OCI-LY1 (cell line): ENCODE measurements around the gene PPARD.

Source experiments
- H2AFZ ChIP-seq: fragments of 200-600 bp; sonication (generic), shearing (Covaris generic); 2 replicates; pipeline ENCODE4 v1.6.0; 2014; ENCODE audit warnings: antibody characterized with exemption, mild to moderate bottlenecking, low read length
- H3F3A ChIP-seq: fragments of 200-600 bp; sonication (generic), shearing (Covaris generic); 2 replicates; pipeline ENCODE4 v1.6.0; 2014; ENCODE audit warnings: mild to moderate bottlenecking, antibody characterized with exemption, low read length, moderate library complexity; ENCODE audit not compliant: insufficient read depth
- H3K27ac ChIP-seq: fragments of 200-600 bp; sonication (generic); 2 replicates; pipeline ENCODE4 v1.5.1; 2014; ENCODE audit warnings: low read length, mixed run types, mild to moderate bottlenecking, low read depth; ENCODE audit not compliant: poor library complexity, severe bottlenecking
- H3K27me3 ChIP-seq: fragments of 200-600 bp; sonication (generic); 2 replicates; pipeline ENCODE4 v1.6.0; 2014; ENCODE audit warnings: antibody characterized with exemption, mild to moderate bottlenecking, low read length, moderate library complexity; ENCODE audit not compliant: insufficient read depth
- H3K36me3 ChIP-seq: fragments of 200-600 bp; sonication (generic); 2 replicates; pipeline ENCODE4 v1.6.1; 2014; ENCODE audit warnings: mild to moderate bottlenecking, antibody characterized with exemption, low read length, moderate library complexity, mixed read lengths; ENCODE audit not compliant: insufficient read depth
- H3K4me1 ChIP-seq: fragments of 200-600 bp; sonication (generic); 2 replicates; pipeline ENCODE4 v1.5.1; 2014; ENCODE audit warnings: mild to moderate bottlenecking, low read length, moderate library complexity; ENCODE audit not compliant: insufficient read depth, severe bottlenecking
- H3K4me2 ChIP-seq: fragments of 200-600 bp; sonication (generic), shearing (Covaris generic); 2 replicates; pipeline ENCODE4 v1.6.1; 2014; ENCODE audit warnings: low read length
- H3K4me3 ChIP-seq: fragments of 200-600 bp; sonication (generic); 2 replicates; pipeline ENCODE4 v1.5.1; 2014; ENCODE audit warnings: low read length, low read depth, mild to moderate bottlenecking, mixed read lengths; ENCODE audit not compliant: poor library complexity, severe bottlenecking
- H3K79me2 ChIP-seq: fragments of 200-600 bp; shearing (Covaris generic); 2 replicates; pipeline ENCODE4 v1.6.1; 2016; ENCODE audit warnings: mixed run types, low read length, mixed read lengths; ENCODE audit not compliant: insufficient read depth
- H3K9ac ChIP-seq: fragments of 200-600 bp; sonication (generic), shearing (Covaris generic); 2 replicates; pipeline ENCODE4 v1.6.1; 2014; ENCODE audit warnings: mild to moderate bottlenecking, low read length, mixed read lengths
- H3K9me2 ChIP-seq: fragments of 200-600 bp; sonication (generic), shearing (Covaris generic); 2 replicates; pipeline ENCODE4 v1.6.1; 2014; ENCODE audit warnings: low read depth, mild to moderate bottlenecking, low read length, mixed read lengths
- H3K9me3 ChIP-seq: fragments of 200-600 bp; shearing (Covaris generic); 2 replicates; pipeline ENCODE4 v1.6.1; 2014; ENCODE audit warnings: low read length, mixed read lengths
- H4K20me1 ChIP-seq: fragments of 200-600 bp; sonication (generic), shearing (Covaris generic); 2 replicates; pipeline ENCODE4 v1.6.0; 2016; ENCODE audit warnings: mild to moderate bottlenecking, low read length; ENCODE audit not compliant: insufficient read depth
- EZH2 ChIP-seq: fragments of 200-600 bp; sonication (generic), shearing (Covaris generic); IDR thresholded peaks from 2 replicates; pipeline ENCODE4 v1.8.0; 2017; ENCODE audit warnings: borderline replicate concordance, mixed run types, mild to moderate bottlenecking, antibody characterized with exemption, low read length, moderate library complexity, mixed read lengths
- TF ChIP-seq, protein P1 (sequence below): fragments of 200-600 bp; sonication (generic), shearing (Covaris generic); IDR thresholded peaks from 2 replicates; pipeline ENCODE4 v1.5.1; 2017; ENCODE audit warnings: mild to moderate bottlenecking, antibody characterized with exemption, low read length, moderate library complexity, mixed read lengths

The PPARD gene

DNA sequence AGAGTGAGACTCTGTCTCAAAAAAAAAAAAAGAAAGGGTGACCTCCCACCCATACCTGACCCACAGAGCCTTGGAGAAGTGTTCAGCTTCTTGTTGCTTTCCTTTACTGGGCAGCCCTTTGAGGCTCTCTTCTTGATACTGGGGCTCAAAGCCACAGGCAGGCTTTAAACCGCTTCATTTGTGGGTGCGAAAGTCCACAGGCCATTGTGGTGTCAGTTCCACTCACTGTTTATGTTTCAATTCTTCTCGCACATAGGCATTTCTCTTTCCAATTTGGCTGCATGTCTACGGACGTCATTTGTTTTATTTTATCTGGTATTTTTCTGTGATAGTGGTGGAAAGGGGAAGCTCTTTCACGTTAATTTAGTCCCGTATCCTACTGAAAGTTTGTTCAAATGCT lies 34.6 kb downstream of the PPARD start:
- no peak overlapping the region for H2AFZ ChIP-seq
- H3F3A ChIP-seq, result no peaks in the 10 kb centered on the region
- no peaks in the 10 kb centered on the region for H4K20me1 ChIP-seq
- no peak overlapping the region for H3K4me2 ChIP-seq
- H3K4me1 ChIP-seq, result no peaks in the 10 kb centered on the region
- no peaks in the 10 kb centered on the region for H3K79me2 ChIP-seq
- H3K4me3 ChIP-seq, result no peak overlapping the region
- no peak for TF ChIP-seq EZH2
- TF ChIP-seq, protein P1, sequence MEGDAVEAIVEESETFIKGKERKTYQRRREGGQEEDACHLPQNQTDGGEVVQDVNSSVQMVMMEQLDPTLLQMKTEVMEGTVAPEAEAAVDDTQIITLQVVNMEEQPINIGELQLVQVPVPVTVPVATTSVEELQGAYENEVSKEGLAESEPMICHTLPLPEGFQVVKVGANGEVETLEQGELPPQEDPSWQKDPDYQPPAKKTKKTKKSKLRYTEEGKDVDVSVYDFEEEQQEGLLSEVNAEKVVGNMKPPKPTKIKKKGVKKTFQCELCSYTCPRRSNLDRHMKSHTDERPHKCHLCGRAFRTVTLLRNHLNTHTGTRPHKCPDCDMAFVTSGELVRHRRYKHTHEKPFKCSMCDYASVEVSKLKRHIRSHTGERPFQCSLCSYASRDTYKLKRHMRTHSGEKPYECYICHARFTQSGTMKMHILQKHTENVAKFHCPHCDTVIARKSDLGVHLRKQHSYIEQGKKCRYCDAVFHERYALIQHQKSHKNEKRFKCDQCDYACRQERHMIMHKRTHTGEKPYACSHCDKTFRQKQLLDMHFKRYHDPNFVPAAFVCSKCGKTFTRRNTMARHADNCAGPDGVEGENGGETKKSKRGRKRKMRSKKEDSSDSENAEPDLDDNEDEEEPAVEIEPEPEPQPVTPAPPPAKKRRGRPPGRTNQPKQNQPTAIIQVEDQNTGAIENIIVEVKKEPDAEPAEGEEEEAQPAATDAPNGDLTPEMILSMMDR, result no peak
- H3K27me3 ChIP-seq, result no peaks in the 10 kb centered on the region
- H3K9me2 ChIP-seq, result no peaks in the 10 kb centered on the region
- H3K9me3 ChIP-seq, result no peaks in the 10 kb centered on the region
- no peak overlapping the region for H3K27ac ChIP-seq
- no peak overlapping the region for H3K9ac ChIP-seq
- H3K36me3 ChIP-seq, result no peaks in the 10 kb centered on the region

DNA sequence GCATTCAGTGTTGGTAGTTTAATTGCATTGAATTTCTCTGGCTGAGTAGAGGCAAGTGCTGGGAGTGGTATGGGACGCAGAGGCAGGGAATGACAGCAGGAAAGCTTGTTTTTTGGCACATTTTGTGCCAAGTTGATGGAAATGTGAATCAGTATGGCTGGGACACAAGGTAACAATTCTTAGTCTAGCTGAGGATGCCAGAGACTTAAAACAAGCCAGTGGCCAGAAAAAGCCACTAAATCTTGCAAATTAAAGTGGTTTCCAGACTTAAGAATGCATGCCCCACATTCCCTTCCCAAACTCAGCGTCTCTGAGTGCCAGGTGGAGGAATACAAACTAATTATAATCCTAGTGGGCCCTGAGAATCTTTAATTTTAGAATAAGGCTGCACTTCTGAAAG lies 35.9 kb downstream of the PPARD start:
- no peak overlapping the region for H3K9ac ChIP-seq
- no peak overlapping the region for H3K4me3 ChIP-seq
- no peaks in the 10 kb centered on the region for H3K27me3 ChIP-seq
- no peak overlapping the region for H2AFZ ChIP-seq
- no peaks in the 10 kb centered on the region; the same call in 1 of the 2 replicates for H3K9me3 ChIP-seq
- H3K27ac ChIP-seq, result no peak overlapping the region
- H4K20me1 ChIP-seq, result no peaks in the 10 kb centered on the region
- H3K4me2 ChIP-seq, result no peak overlapping the region
- no peaks in the 10 kb centered on the region for H3K36me3 ChIP-seq
- TF ChIP-seq EZH2, result no peak
- TF ChIP-seq, protein P1, result no peak
- no peaks in the 10 kb centered on the region for H3K9me2 ChIP-seq
- H3F3A ChIP-seq, result no peaks in the 10 kb centered on the region
- H3K79me2 ChIP-seq, result no peaks in the 10 kb centered on the region
- H3K4me1 ChIP-seq, result no peaks in the 10 kb centered on the region

DNA sequence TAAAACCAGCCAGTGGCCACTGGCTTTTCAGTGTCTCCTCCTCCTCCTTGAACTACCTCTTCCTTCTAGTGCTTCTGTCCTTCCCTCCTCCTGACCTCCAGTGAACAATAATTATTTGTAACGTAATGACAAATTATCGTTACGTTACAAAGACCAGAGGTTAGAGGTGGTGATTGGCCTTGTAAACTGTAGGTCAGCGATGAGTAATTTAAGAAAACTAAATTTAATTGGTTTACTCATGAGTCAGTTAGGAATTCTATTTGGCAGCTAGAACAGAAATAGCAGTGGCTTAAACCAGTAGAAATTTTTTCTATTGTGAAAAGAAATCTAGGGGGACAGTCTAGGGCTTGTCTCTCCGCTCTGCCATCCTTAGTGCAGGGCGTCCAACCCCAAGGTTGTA lies 38.8 kb downstream of the PPARD start:
- H3K36me3 ChIP-seq, result no peaks in the 10 kb centered on the region
- no peaks in the 10 kb centered on the region for H3K27me3 ChIP-seq
- H3K9ac ChIP-seq, result no peak overlapping the region
- no peaks in the 10 kb centered on the region for H3K79me2 ChIP-seq
- TF ChIP-seq EZH2, result no peak
- TF ChIP-seq, protein P1, result no peak
- H3K9me2 ChIP-seq, result no peaks in the 10 kb centered on the region
- no peak overlapping the region for H3K4me2 ChIP-seq
- no peaks in the 10 kb centered on the region; the same call in 1 of the 2 replicates for H3K9me3 ChIP-seq
- no peak overlapping the region for H3K4me3 ChIP-seq
- H3F3A ChIP-seq, result no peaks in the 10 kb centered on the region
- H3K4me1 ChIP-seq, result no peaks in the 10 kb centered on the region
- no peak overlapping the region for H2AFZ ChIP-seq
- no peaks in the 10 kb centered on the region for H4K20me1 ChIP-seq
- no peak overlapping the region for H3K27ac ChIP-seq
